Tibial nerve (tissue), 4 donors: ENCODE measurements around the gene LDHB. TPM values are rescaled to one million over a fixed set of nuclear protein-coding genes. Genes with fewer than 3 reads are reported as not detected.
"Not testable (repeated sequence)": the region's sequence is repeated elsewhere in the genome, so short reads cannot be mapped to it uniquely, and the experiment has no call there.

Experiments used
- DNase-seq, 2 donors: peaks; one replicate each; pipeline ENCODE4 v3.0.0-alpha.2; 2019; ENCODE audit warnings: low spot score in 2 of 2
- H3K27ac ChIP-seq, 4 donors: fragments of 200-600 bp; sonication (generic) in 3 of 4; one replicate each; pipeline ENCODE4 v1.5.1; 2017 to 2019; ENCODE audit warnings: mild to moderate bottlenecking in 1 of 4
- H3K27me3 ChIP-seq, 2 donors: fragments of 200-600 bp; sonication (generic) in 1 of 2; one replicate each; pipeline versions ENCODE4 v1.5.1 to v1.6.0; 2017 to 2019
- H3K36me3 ChIP-seq, 3 donors: fragments of 200-600 bp; sonication (generic); one replicate each; pipeline ENCODE4 v1.5.1; 2018 to 2019
- H3K4me1 ChIP-seq, 4 donors: fragments of 200-600 bp; sonication (generic) in 3 of 4; one replicate each; pipeline ENCODE4 v1.5.1; 2017 to 2019
- H3K4me3 ChIP-seq, 4 donors: fragments of 200-600 bp; sonication (generic) in 3 of 4; one replicate each; pipeline ENCODE4 v1.5.1; 2017 to 2019; ENCODE audit warnings: mild to moderate bottlenecking in 1 of 4, moderate library complexity in 1 of 4
- H3K9me3 ChIP-seq, 4 donors: fragments of 200-600 bp; sonication (generic) in 3 of 4; one replicate each; pipeline ENCODE4 v1.5.1; 2017 to 2019
- EP300 ChIP-seq, 2 donors: sonication (generic); formaldehyde crosslinking; IDR thresholded peaks; one replicate each; pipeline ENCODE4 v1.6.1; 2017; ENCODE audit warnings: antibody characterized with exemption in 2 of 2, mild to moderate bottlenecking in 1 of 2
- POLR2A ChIP-seq, 2 donors: fragments of 450-650 bp; IDR thresholded peaks; one replicate each; pipeline ENCODE4 v1.6.1; 2017; ENCODE audit warnings: antibody characterized with exemption in 2 of 2, mild to moderate bottlenecking in 2 of 2, moderate library complexity in 2 of 2
- WGBS, 2 donors: methylation state at CpG; one replicate each; pipeline ENCODE4 v1.1.5; 2018; 5-methylcytosine and 5-hydroxymethylcytosine counted together
- total RNA-seq, 4 donors: library from RNA; depleted of rRNA; stranded (reverse); fragments of >200 nt; gene quantifications; one replicate each; pipeline ENCODE4 v1.1.0, GENCODE V29; 2016
- TF ChIP-seq, protein P1 (sequence below), 5 experiments: fragments of 200-600 bp in 3 of 5; fragments of 450-650 bp in 2 of 5; sonication (generic) in 3 of 5; IDR thresholded peaks; one replicate each; pipeline ENCODE4 v1.5.1; 2016 to 2019; ENCODE audit warnings: antibody characterized with exemption in 5 of 5, mild to moderate bottlenecking in 3 of 5, moderate library complexity in 2 of 5

LDHB gene
- total RNA-seq, 4 donors from 2014 or later, result 214 to 283 (median 247) TPM

- H3K4me3 ChIP-seq, result no peak overlapping the region
- no peak overlapping the region for H3K27ac ChIP-seq
- no peaks in the 10 kb centered on the region for H3K36me3 ChIP-seq
- no peaks in the 10 kb centered on the region for H3K4me1 ChIP-seq
- DNase-seq, result no peak
- 63 to 69% methylated on average over 5 of the region's 5 CpGs for WGBS, 2 donors
- TF ChIP-seq EP300 (IDR thresholded peaks at IDR 0.05) (no peak), POLR2A (IDR thresholded peaks at IDR 0.05) (no peak)
- TF ChIP-seq, protein P1, sequence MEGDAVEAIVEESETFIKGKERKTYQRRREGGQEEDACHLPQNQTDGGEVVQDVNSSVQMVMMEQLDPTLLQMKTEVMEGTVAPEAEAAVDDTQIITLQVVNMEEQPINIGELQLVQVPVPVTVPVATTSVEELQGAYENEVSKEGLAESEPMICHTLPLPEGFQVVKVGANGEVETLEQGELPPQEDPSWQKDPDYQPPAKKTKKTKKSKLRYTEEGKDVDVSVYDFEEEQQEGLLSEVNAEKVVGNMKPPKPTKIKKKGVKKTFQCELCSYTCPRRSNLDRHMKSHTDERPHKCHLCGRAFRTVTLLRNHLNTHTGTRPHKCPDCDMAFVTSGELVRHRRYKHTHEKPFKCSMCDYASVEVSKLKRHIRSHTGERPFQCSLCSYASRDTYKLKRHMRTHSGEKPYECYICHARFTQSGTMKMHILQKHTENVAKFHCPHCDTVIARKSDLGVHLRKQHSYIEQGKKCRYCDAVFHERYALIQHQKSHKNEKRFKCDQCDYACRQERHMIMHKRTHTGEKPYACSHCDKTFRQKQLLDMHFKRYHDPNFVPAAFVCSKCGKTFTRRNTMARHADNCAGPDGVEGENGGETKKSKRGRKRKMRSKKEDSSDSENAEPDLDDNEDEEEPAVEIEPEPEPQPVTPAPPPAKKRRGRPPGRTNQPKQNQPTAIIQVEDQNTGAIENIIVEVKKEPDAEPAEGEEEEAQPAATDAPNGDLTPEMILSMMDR (IDR thresholded peaks at IDR 0.05), result no peak
- no peaks in the 10 kb centered on the region for H3K27me3 ChIP-seq
- no peaks in the 10 kb centered on the region for H3K9me3 ChIP-seq
Observed at GRCh38 chr12:21600196-21600595, 57.4 kb downstream of the LDHB start.

DNA sequence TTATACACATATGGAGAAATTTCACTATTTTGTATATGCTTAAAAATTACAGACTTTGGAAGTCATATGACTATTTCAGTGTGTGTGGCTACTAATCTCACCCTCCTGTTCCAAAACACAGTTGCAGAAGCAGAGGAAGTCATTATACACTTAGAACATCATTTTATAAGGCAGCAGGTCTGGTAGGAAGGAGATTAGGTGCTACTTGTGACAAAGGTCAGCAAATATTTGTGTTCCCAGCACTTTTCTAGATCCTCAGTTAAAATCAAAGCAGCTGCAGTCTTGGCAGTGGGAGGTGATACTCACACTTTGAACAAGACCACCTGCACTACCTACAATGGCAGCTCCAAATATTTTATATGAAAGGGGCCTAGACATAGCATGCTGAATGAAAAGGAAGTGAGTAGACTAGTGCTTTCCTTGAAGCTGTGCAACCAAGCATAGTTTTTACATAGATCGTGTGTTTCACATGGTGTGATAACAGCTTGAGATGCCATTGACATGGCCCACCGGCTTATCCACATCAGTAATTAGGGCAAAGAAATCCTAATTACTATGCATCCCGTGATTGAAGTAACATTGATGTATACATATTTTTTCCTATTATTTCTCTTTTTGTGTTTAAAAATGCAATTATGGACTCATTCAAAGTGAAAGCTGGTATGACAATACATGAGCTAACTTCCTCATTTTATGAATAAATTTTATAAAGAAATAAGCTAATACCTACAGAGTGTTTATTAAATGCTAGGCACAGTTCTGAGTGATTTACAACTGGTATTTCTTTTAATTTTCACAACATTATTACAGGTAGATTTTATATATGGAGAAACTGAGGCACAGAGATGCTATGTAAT lies 58.3 kb downstream of the LDHB start:
- H3K4me3 ChIP-seq, result no peak overlapping the region
- no peaks in the 10 kb centered on the region for H3K27me3 ChIP-seq
- TF ChIP-seq EP300 (IDR thresholded peaks at IDR 0.05), result no peak
- no peaks in the 10 kb centered on the region for H3K4me1 ChIP-seq
- WGBS, 2 donors, result 91 to 93% methylated on average over 3 of the region's 3 CpGs
- H3K36me3 ChIP-seq, result no peaks in the 10 kb centered on the region
- no peak overlapping the region for H3K27ac ChIP-seq
- no peak for DNase-seq
- no peaks in the 10 kb centered on the region for H3K9me3 ChIP-seq

DNA sequence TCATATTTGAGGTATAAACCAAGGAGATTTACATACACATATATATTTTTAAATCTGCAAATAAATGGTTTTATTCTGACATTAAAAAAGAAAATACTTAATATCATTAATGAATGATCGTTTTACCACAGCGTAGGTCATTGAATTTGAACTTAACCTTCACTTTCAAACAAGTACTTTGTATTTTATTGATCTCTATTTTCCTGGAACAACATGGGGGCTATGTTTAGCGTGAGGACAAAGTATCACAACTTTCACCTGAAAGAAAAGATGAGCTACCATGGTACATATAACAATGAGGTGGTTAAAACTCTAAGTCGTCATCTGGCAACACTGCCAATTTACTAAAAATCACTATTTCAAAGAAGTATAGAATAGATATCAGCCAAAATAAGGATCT lies 59.0 kb downstream of the LDHB start:
- H3K4me3 ChIP-seq, result no peak overlapping the region
- H3K4me1 ChIP-seq, result no peaks in the 10 kb centered on the region
- no peaks in the 10 kb centered on the region for H3K27me3 ChIP-seq
- H3K9me3 ChIP-seq, result no peaks in the 10 kb centered on the region
- 86 to 88% methylated on average over 4 of the region's 4 CpGs for WGBS, 2 donors
- no peak overlapping the region for H3K27ac ChIP-seq
- no peak for TF ChIP-seq POLR2A (IDR thresholded peaks at IDR 0.05)
- TF ChIP-seq, protein P1 (IDR thresholded peaks at IDR 0.05), result no peak
- DNase-seq, result no peak
- H3K36me3 ChIP-seq, result no peaks in the 10 kb centered on the region

DNA sequence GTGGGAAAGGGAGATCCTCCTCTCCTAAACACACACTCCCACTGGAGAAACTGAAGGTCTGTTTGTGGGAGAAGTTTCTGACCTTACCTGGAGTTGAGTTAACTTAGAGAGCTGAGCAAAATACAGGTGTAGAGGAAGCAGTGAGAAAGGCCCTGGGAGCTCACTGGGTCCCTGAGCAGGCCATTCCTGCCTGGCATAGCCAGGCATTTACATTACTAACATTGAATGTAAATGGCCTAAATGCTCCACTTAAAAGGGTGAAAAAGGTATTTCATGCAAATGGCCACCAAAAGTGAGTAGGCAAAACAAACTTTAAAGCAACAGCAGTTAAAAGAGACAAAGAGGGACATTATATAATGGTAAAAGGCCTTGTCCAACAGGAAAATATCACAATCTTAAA lies 62.3 kb downstream of the LDHB start:
- H3K4me3 ChIP-seq, H3K27ac ChIP-seq, H3K9me3 ChIP-seq, H3K27me3 ChIP-seq, DNase-seq, H3K4me1 ChIP-seq, H3K36me3 ChIP-seq: not testable (repeated sequence)

DNA sequence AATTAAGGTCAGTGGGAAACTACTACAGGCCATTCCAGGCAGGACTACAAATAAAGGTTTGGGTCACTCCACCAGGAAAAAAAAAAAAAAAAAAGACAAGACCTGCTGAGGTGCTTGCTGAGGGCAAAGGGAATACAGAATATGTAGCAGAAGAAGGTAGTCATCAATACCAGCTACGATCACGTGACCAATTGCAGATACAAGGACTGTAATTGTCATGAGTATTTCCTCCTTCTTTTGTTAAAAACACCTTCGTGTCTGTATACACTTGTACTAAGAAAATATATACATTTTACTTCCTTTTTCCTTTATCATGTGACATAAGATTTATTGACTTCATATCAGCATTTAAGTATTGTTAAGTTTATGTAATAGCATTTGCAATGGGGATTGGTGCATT lies 72.2 kb downstream of the LDHB start:
- WGBS, 2 donors, result 83% methylated on average over 3 of the region's 3 CpGs
- H3K36me3 ChIP-seq, result no peaks in the 10 kb centered on the region
- no peak for DNase-seq
- no peak overlapping the region for H3K4me3 ChIP-seq
- H3K27ac ChIP-seq, result no peak overlapping the region
- H3K27me3 ChIP-seq, result no peaks in the 10 kb centered on the region
- peaks cover 0 to 7% (median under 1%) of the 10 kb centered on the region in 4 donors for H3K9me3 ChIP-seq
- H3K4me1 ChIP-seq, result no peaks in the 10 kb centered on the region
- no peak for TF ChIP-seq EP300 (IDR thresholded peaks at IDR 0.05)
- TF ChIP-seq, protein P1 (IDR thresholded peaks at IDR 0.05), result no peak
- no peak for TF ChIP-seq POLR2A (IDR thresholded peaks at IDR 0.05)

Other genes starting within 250 kb of the LDHB start
- 10 to 100 TPM in 3 of 4 donors, 1 to 10 TPM in 1; 6.3 to 23.1 (median 20.5) TPM for gene PYROXD1, start 220.2 kb downstream of the LDHB start, total RNA-seq
- gene RECQL, start 156.2 kb downstream of the LDHB start, total RNA-seq, result 10 to 100 TPM; 21.4 to 33.0 (median 30.8) TPM
- gene GOLT1B, start 156.1 kb downstream of the LDHB start, total RNA-seq, result 10 to 100 TPM; 16.8 to 28.8 (median 18.8) TPM
- 1 to 10 TPM in 3 of 4 donors, not detected in 1; 1.5 to 2.4 (median 1.6) TPM for gene SPX, start 131.5 kb downstream of the LDHB start, total RNA-seq
- gene GYS2, start 53.0 kb downstream of the LDHB start, total RNA-seq, result under 1 TPM in 2 of 4 donors, not detected in 2; 0.22 to 0.39 TPM
- gene KCNJ8, start 116.9 kb upstream of the LDHB start, total RNA-seq, result 10 to 100 TPM in 2 of 4 donors, 1 to 10 TPM in 2; 7.4 to 19.5 (median 12.9) TPM